ENCODE measurements around the gene TTBK2.

DNA sequence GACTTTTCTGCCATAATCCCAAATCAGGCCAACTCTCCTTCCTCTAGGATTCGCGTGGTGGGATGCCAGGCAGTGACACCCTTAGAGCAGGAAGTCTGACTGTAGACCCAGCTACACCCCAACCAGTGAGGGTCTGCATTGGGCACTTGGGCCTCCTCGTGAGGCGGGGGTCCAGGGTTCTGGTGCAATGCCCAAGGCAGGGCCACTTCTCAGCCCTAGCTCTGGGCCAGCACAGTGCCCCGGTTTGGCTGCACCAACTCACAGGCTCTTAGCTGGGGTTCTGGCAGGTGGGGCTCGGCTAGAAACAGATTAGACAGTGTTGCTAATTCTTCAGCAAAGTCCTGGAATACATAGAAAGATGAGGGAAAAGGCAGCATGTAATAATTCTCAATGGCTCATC lies 196.3 kb downstream of the TTBK2 start:
- TF ChIP-seq RAD21 (conservative IDR thresholded peaks at IDR 0.05), result no peak
- TF ChIP-seq, protein P1, sequence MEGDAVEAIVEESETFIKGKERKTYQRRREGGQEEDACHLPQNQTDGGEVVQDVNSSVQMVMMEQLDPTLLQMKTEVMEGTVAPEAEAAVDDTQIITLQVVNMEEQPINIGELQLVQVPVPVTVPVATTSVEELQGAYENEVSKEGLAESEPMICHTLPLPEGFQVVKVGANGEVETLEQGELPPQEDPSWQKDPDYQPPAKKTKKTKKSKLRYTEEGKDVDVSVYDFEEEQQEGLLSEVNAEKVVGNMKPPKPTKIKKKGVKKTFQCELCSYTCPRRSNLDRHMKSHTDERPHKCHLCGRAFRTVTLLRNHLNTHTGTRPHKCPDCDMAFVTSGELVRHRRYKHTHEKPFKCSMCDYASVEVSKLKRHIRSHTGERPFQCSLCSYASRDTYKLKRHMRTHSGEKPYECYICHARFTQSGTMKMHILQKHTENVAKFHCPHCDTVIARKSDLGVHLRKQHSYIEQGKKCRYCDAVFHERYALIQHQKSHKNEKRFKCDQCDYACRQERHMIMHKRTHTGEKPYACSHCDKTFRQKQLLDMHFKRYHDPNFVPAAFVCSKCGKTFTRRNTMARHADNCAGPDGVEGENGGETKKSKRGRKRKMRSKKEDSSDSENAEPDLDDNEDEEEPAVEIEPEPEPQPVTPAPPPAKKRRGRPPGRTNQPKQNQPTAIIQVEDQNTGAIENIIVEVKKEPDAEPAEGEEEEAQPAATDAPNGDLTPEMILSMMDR (IDR thresholded peaks at IDR 0.05; ENCODE audit: poor library complexity, severe bottlenecking), result no peak
- no peak for TF ChIP-seq POLR2AphosphoS5 (IDR thresholded peaks at IDR 0.05)
- no peak for TF ChIP-seq EZH2 (IDR thresholded peaks at IDR 0.05; ENCODE audit: borderline replicate concordance, insufficient read depth, low read length, poor library complexity, severe bottlenecking)
- no peak for TF ChIP-seq TAF1 (IDR thresholded peaks at IDR 0.05; ENCODE audit: low read depth)
- TF ChIP-seq EP300 (conservative IDR thresholded peaks at IDR 0.05; ENCODE audit: poor library complexity, severe bottlenecking), result no peak
- TF ChIP-seq, protein P2, sequence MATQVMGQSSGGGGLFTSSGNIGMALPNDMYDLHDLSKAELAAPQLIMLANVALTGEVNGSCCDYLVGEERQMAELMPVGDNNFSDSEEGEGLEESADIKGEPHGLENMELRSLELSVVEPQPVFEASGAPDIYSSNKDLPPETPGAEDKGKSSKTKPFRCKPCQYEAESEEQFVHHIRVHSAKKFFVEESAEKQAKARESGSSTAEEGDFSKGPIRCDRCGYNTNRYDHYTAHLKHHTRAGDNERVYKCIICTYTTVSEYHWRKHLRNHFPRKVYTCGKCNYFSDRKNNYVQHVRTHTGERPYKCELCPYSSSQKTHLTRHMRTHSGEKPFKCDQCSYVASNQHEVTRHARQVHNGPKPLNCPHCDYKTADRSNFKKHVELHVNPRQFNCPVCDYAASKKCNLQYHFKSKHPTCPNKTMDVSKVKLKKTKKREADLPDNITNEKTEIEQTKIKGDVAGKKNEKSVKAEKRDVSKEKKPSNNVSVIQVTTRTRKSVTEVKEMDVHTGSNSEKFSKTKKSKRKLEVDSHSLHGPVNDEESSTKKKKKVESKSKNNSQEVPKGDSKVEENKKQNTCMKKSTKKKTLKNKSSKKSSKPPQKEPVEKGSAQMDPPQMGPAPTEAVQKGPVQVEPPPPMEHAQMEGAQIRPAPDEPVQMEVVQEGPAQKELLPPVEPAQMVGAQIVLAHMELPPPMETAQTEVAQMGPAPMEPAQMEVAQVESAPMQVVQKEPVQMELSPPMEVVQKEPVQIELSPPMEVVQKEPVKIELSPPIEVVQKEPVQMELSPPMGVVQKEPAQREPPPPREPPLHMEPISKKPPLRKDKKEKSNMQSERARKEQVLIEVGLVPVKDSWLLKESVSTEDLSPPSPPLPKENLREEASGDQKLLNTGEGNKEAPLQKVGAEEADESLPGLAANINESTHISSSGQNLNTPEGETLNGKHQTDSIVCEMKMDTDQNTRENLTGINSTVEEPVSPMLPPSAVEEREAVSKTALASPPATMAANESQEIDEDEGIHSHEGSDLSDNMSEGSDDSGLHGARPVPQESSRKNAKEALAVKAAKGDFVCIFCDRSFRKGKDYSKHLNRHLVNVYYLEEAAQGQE (IDR thresholded peaks at IDR 0.05; ENCODE audit: borderline replicate concordance), result no peak
- no peak for TF ChIP-seq MXI1 (conservative IDR thresholded peaks at IDR 0.05; ENCODE audit: poor library complexity, severe bottlenecking)
